GM12874 (cell line): ENCODE measurements around the gene DSCAM.

Experiments
- TF ChIP-seq, protein P1 (sequence below): IDR thresholded peaks from 2 replicates; pipeline ENCODE4 v1.5.1; 2011; ENCODE audit warnings: low read depth, mild to moderate bottlenecking, control low read depth, low read length, moderate library complexity; ENCODE audit not compliant: insufficient read depth

The DSCAM gene

GRCh38 chr21:40706806-40707655, 139.9 kb downstream of the DSCAM start:
- TF ChIP-seq, protein P1, sequence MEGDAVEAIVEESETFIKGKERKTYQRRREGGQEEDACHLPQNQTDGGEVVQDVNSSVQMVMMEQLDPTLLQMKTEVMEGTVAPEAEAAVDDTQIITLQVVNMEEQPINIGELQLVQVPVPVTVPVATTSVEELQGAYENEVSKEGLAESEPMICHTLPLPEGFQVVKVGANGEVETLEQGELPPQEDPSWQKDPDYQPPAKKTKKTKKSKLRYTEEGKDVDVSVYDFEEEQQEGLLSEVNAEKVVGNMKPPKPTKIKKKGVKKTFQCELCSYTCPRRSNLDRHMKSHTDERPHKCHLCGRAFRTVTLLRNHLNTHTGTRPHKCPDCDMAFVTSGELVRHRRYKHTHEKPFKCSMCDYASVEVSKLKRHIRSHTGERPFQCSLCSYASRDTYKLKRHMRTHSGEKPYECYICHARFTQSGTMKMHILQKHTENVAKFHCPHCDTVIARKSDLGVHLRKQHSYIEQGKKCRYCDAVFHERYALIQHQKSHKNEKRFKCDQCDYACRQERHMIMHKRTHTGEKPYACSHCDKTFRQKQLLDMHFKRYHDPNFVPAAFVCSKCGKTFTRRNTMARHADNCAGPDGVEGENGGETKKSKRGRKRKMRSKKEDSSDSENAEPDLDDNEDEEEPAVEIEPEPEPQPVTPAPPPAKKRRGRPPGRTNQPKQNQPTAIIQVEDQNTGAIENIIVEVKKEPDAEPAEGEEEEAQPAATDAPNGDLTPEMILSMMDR = no peak

DNA sequence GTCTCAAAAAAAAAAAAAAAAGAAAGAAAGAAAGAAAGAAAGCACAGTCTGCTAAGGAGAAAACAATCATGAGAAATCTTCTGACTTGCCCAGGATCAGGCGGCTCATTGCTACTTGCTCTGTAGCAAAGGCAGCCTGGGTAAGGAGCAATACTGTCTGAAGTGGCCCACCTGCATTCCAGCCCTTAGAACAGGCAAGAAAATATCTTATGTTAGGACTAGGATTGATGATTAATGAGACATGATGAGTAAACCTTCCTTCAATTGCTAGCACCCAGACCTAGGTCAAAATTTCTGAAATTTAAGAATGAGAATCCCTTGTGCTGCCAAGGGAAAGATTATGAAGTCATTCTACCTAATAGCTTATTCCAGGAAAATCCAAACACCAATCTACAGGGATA, 140.8 kb downstream of the DSCAM start:
- TF ChIP-seq, protein P1 = no peak

GRCh38 chr21:40704141-40704540, 142.8 kb downstream of the DSCAM start:
- TF ChIP-seq, protein P1 = no peak

- TF ChIP-seq, protein P1 = no peak
Observed at GRCh38 chr21:40699366-40699765, 147.6 kb downstream of the DSCAM start.

DNA sequence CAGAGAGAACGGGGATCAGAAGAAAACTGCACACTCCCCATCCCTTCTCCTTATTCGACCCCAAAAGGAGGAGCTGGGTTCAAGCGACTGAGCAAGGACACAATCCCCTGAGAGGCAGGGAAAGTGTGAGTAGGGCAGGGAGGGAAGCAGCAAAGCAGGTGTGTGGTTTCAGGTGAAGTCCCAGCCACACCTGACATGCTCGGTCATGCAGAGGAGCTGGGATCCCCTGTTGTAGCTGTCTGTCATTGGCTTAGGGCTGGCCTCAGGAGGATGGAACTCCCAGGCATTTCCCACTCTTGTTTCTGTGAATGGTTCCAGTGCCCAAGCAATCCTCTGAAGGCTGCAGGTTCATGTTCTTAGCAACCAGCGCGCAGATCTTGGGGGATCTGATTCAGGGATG, 150.7 kb downstream of the DSCAM start:
- TF ChIP-seq, protein P1 = no peak

DNA sequence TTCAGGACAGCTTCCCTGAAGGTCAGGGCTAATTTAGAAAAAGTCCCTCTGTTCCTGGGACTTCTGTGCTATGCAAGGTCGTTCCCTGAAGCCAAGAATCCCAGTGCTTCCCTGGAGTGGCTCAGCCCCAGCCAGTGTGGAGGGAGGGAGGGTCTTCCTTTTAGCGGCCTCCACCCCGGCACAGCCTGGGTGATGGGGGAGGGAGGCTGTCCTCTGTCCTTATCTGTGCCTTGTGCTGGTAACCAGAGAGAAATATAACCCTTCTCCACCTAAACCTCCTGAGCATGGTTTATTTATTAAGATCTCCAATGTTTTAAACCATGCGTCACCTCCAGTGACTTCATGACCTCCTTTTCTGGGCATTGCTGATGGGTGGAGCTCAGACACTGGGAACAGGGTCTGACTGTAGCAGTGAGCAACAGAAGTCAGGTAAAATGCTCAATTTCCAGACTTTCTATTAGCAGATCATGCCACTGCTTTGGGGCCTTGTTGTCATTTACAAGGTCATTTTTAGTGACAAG, 157.1 kb downstream of the DSCAM start:
- TF ChIP-seq, protein P1 = no peak

GRCh38 chr21:40689217-40689616, 157.7 kb downstream of the DSCAM start:
- TF ChIP-seq, protein P1 = no peak
